NT2/D1 (cell line): ENCODE results near the gene AP5Z1.

Source experiments
- YY1 ChIP-seq: IDR thresholded peaks from 2 replicates; pipeline ENCODE4 v1.6.1; 2011; ENCODE audit not compliant: insufficient read length, insufficient read depth
- ZNF274 ChIP-seq: IDR thresholded peaks from 2 replicates; pipeline ENCODE4 v1.6.1; 2011; ENCODE audit warnings: mild to moderate bottlenecking, low read depth, low read length

DNA sequence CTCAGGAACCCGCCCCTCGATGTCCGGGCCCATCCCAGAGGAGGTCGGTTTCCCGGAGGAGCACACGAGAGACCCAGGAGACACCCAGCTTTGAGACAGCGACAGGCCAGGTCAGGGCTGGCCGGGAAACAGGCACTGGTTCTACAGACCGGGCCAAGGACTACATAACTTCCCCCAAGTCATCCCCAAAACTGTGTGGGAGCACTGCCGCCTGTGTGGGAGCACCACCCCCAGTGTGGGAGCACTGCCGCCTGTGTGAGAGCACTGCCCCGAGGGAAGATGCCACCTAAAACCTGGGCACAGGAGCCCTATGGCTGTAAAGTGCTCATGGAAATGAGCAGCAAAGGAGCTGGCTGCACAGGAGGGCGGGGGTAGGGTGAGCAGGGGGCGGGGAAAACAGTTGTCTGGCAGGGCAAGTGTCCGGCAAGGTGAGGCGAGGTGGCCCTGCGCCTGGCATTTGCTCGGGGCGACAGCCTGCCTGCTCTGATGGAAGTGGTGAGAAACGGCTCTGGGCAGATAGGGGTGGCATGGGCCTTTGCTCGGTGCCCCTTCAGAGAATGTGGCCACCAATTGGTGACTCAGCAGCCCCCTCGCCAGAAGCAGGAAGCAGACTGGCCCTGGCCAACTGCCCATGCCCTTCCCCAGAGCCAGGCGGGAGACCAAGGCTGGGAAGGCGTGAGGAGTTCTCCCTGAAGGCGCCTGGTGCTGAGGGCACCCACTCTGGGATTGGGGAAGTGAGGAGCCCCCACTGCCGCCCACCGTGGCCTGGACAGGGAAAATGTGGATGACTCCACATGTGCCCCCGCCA, 60.2 kb downstream of the AP5Z1 start:
- TF ChIP-seq ZNF274 = no peak
- TF ChIP-seq YY1 = no peak
